Measurements from ENCODE around the gene RB1.

DNA sequence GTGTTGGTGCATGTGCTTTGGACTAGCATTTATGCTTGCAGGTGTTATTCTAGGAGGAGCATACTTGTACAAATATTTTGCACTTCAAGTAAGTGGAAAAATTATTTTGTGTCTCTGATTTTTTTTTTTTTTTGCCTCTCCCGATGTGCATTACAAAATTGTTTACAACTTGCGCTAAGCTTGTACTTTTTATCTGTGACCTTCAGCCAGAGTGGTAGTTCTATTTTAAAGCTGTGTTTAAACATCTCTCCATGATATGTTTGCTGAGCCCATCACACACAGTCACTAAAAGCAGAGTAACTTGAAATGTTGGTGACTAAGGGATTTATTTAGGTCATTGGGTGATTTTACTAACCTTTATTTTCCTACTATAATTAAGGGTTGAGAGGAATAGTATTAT lies 49.7 kb upstream of the RB1 start:
- TF ChIP-seq, protein P1, sequence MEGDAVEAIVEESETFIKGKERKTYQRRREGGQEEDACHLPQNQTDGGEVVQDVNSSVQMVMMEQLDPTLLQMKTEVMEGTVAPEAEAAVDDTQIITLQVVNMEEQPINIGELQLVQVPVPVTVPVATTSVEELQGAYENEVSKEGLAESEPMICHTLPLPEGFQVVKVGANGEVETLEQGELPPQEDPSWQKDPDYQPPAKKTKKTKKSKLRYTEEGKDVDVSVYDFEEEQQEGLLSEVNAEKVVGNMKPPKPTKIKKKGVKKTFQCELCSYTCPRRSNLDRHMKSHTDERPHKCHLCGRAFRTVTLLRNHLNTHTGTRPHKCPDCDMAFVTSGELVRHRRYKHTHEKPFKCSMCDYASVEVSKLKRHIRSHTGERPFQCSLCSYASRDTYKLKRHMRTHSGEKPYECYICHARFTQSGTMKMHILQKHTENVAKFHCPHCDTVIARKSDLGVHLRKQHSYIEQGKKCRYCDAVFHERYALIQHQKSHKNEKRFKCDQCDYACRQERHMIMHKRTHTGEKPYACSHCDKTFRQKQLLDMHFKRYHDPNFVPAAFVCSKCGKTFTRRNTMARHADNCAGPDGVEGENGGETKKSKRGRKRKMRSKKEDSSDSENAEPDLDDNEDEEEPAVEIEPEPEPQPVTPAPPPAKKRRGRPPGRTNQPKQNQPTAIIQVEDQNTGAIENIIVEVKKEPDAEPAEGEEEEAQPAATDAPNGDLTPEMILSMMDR (conservative IDR thresholded peaks at IDR 0.05; ENCODE audit: low read depth, low read length) = no peak
- no peak for TF ChIP-seq EZH2 (IDR thresholded peaks at IDR 0.05; ENCODE audit: borderline replicate concordance, low read depth, low read length, poor library complexity, severe bottlenecking)

Data from A673 (cell line).